Stimulated activated CD4-positive, alpha-beta T cell treated with anti-CD3 and anti-CD28 coated beads, Interleukin-12 subunit alpha, Interleukin-12 subunit beta, amount 100 ng/mL, for 4 hours (primary cell): ENCODE measurements around the gene GADL1.

Experiments used
- DNase-seq: peaks from one replicate; pipeline ENCODE4 v3.0.0-alpha.2; 2020

GADL1 gene

GRCh38 chr3:30691249-30691880 lies 203.1 kb downstream of the GADL1 start:
- DNase-seq = no peak

GRCh38 chr3:30690199-30690598 lies 204.3 kb downstream of the GADL1 start:
- no peak for DNase-seq

DNA sequence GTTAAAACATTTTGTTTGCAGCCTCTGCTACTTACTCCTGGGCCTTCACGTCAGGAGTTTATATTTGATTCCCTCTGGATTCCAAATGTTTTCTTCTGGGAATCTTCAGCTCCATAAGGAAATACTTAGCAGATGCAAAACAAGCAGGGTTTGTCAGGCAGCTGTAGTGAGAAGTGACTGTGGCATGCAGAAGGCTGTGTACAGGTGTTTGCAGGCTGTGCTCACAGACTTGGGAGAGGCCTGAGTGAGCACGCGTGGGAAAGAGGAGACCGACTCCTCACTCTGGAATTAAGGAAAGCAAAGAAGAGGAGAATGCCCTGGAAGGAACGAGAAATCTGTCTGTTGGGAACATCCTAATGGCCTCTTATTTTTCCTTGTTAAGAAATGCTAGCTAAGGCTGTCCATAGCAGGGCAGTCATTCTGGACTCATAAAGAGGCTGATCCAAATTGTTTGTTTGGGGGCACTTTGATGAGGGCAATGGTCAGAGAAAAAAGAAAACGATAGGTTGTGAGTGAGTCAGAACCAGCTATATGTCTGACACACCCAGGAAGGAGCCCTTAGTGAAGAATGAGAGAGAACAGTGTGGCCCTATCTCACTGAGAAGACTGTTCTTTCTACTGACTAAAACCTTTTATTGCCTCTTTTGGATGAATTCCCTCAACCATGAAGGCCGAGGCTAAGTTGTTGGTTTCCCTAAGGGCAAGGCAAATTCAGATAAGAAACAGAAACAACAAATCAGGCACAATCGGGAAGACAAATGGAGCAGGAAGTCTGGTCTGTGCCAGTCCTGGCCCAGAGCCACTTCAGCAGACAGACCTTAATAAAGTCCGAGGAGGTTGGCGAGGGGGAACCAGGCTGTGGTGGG lies 205.5 kb downstream of the GADL1 start:
- DNase-seq = no peak

- no peak for DNase-seq
Observed at GRCh38 chr3:30687930-30688570, 206.4 kb downstream of the GADL1 start.

GRCh38 chr3:30686799-30687198 lies 207.7 kb downstream of the GADL1 start:
- no peak for DNase-seq

DNA sequence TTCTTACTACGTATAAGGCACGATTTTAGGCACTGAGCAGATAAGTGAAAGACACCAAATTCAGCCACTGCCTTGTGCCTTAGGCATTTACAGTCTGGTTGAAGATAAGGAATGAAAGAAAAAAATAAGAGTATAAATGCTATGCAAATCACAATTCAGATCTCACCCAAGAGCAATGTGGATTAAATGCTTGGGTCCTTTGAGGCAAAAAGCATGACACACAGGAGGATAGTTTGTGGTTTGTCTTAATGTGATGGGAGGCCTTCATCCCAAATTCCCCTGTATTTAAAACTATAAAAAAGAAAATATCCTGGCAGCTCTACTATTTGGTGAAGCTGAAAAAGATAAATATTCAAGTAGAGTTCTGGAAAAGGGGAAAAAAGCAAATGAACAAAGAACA lies 208.3 kb downstream of the GADL1 start:
- no peak for DNase-seq

DNA sequence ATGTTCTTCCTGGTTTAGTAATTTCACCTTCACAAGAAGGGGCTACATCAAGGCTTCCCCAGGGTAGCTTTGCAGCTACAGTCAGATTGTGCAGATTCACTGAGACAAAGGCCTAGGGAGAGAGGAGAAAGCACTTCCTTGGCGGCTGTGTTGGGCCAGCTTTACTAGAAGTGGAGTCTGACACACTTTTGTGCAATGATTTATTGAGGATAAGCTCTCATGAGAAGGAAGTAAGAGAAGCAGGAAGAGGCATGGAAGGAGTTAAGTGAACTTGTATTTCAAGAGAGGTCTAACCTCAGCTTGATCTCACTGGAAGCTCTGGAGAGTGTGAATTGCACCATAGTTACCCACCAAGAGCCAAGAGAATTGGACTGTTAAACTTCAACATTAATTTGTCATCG lies 209.2 kb downstream of the GADL1 start:
- DNase-seq = no peak

DNA sequence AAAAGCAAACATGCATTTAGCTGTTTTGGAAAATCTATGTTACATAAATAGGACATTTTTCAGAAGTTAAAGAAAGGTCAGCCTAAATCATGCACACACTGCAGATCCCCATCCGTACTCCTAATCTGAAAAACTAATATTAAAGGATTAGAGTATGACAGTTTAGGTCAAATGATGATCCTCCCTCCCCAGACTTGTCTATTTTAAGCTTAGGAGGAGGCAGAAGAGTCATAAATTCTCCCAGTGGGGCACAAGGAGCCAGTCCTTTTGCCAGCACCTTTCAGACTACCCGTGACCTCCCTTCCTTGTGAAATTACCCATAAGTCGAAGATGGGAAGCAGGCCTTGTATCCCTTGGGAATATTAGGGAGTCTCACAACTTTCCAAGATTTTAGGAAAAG lies 210.1 kb downstream of the GADL1 start:
- DNase-seq = no peak

- DNase-seq = no peak
Observed at GRCh38 chr3:30683769-30684168, 210.7 kb downstream of the GADL1 start.

DNA sequence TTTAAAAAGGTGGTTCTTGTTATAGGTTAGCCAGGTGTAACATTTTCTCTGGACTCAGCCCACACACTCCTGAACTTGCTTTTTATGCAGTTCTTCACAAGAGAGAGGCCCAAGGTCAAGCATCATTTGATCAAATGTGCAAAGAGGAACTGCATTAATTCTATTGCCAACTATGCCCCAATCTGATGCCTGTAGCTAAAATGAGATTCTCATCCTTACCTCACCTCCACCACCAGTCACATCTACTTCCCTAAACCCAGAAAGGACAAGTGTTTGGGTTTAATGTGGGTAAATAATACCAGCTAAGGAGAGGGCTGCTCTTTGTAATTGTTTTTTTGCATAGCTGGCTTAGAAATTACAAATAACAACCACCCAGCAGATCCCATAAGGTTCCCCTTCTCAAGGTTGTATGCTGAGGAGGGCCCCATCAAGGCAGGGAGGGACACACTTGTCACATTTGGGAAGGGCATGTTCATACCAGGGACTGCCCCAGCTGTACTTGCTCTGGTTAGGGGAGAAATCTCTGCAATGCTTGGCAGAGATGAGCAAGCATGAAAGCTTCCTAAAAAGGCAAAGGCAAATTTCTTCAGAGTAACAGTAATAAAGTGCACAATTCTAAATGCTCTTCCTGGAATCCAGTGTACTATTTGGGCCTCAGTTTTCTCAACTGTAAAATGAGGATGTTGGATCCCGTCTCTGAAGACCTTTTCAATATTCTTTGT lies 211.9 kb downstream of the GADL1 start:
- DNase-seq = no peak

DNA sequence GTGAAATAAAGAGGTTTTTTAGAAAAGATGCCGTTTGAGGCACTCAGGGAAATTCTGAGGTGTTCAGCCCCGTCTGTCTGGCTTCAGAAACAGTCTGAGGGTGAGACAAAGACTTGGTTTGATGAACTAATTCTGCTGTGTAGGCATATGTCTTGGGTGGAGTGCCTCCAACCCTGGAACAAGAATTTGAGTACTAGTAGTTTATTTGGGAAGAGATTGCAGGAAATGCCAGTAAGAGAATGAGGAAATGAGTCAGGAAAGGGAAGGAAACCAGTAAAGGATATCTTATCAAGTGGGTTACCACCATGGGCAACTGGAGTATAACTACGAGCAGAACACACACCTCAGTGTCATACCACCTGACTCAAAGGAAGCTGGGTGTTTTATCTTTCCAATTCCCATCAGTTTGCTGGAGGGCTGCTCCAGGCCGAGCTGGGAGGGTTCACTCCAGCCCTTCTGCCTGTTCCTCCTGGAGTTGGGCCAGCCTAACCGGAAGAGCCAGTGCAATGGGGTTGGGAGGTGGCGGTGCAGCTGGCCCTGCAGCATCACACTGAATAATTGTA lies 212.7 kb downstream of the GADL1 start:
- no peak for DNase-seq

DNA sequence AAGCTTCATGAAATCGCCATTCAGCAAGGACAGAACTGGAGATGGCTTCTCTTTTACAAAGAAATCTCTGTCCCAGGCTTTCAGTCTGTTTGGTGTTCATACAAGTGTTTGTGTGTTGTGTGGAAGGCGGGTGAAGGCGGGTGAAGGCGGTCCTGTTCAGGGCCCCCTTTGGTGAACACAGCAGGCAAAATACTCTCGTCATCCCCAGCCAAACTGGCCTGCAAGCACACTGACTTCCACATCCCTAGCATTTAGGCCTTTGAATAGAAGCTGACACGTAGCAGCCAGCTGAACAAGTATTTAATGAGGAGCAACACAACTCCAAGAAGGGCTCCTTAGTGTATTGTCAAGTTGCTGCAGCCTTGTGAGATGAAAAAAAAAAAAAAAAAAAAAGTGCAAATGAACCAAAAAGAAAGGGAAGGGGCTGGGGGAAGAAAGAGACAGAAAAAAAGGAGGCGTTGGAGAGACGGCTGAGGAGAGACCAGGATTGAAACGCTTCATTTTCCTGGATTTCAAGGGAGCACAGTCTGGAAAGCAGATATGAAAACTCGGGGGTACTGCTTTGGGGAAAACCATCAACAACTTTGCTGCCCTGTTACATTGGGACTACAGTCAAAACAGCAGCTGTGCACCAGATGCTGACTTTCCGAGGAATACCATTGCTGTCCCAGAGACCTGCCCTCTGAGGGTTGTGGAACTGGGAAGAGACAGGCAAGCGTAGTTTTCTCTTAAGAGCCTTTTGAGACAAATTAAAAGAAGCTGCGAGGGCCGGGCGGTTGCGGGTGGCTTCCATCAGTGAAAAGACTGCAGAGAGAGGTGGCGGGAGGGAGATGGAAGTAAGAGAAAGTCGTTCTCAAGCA lies 213.4 kb downstream of the GADL1 start:
- DNase-seq = no peak

- no peak for DNase-seq
Observed at GRCh38 chr3:30679045-30679444, 215.4 kb downstream of the GADL1 start.

GRCh38 chr3:30677347-30677685 lies 217.1 kb downstream of the GADL1 start:
- no peak for DNase-seq

DNA sequence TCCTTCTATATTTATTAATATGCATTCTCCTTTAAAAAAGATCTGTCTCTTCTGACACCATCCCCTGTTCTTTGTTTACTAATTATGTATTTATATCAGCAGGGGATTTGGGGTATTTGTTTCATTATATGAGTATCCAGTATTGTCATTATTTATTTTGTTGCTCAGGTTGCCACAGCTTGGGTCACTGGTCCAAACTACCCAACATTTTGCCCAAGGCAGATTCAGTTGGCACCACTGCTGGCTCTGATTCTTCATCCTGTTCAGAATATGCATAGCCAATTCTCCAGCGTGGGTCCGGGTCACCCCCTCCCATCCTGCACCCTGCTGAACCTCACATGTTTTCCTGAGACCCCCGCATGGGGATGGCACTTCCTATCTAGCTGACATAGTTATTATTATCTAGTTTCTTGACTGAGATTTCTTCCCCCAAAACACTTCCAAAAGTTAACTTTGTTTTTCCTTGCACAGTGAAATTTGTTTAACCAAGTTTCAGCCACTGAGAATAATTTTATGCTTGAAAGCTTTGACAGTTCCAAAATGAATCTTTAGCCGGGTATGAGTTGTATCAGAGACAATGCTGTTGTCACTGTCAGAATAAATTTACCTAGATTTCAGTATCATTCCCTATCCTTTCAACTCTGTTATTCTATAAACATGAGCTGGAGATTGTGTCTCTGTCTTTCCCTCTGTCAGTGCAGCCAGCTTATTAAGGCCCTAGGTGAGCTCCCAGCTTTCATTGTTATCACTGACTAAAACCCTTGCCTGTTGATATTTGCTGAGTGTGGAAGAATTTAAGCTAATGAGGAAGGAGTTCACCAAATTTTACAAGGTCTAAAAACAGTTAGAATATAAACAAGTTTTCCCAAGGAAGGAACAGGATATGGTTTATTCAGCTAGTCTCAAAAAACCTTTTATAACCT lies 217.8 kb downstream of the GADL1 start:
- no peak for DNase-seq
